GM12878 (cell line): ENCODE data around the gene GPRC5B. TPM values are rescaled to one million over a fixed set of nuclear protein-coding genes. Genes with fewer than 3 reads are reported as not detected.

Source experiments
- ATAC-seq: fragments of 200-7000 bp; cut with Tn5 transposase; 3 replicates; pipeline ENCODE4 v1.9.1; 2020; ENCODE audit warnings: mild to moderate bottlenecking, moderate library complexity
- BruUV-seq: library from RNA; stranded (reverse); fragments of 400-500 nt; replicated peaks from 2 replicates; lab custom pipeline; 2021; lab: Mats Ljungman, UMichigan
- CTCF ChIA-PET: fragments of 300-600 bp; sonication (Branson Sonifier 250); formaldehyde crosslinking; extraction: SDS; loops from one replicate; lab custom pipeline; 2021; ENCODE audit warnings: inconsistent platforms; lab: Yijun Ruan, JAX
- POLR2A ChIA-PET: fragments of 350-600 bp; formaldehyde crosslinking; extraction: SDS; loops from one replicate; lab custom pipeline; 2021; ENCODE audit warnings: inconsistent platforms; lab: Charles Lee
- RAD21 ChIA-PET: fragments of 300-600 bp; sonication (Branson Sonifier 250); formaldehyde crosslinking; loops from one replicate; lab custom pipeline; 2023; ENCODE audit warnings: antibody characterized with exemption; ENCODE audit not compliant: unreplicated experiment; lab: Charles Lee
- SMC1A ChIA-PET: fragments of 300-600 bp; sonication (Branson Sonifier 250); formaldehyde crosslinking; loops from one replicate; lab custom pipeline; 2023; ENCODE audit not compliant: unreplicated experiment, uncharacterized antibody; lab: Charles Lee
- DNase-seq: peaks from one replicate; pipeline ENCODE4 v3.0.0-alpha.2; 2011; ENCODE audit warnings: low read depth, low spot score
- FAIRE-seq: peaks from 3 replicates; lab custom pipeline; 2011; peaks lifted over from hg19 to GRCh38; lab: Jason Lieb, UNC
- H2AFZ ChIP-seq: 2 replicates; pipeline ENCODE4 v1.6.0; 2011; ENCODE audit warnings: low read depth, low read length, control low read depth; ENCODE audit not compliant: control insufficient read depth
- H3K27ac ChIP-seq: 2 replicates; pipeline ENCODE4 v1.5.1; 2011; ENCODE audit warnings: control low read depth; ENCODE audit not compliant: control insufficient read depth, insufficient read depth
- H3K27me3 ChIP-seq, 2 experiments: replicated peaks in 1 of 2; 2 replicates each; pipeline versions ENCODE4 v1.6.0 to v1.6.1; 2011; ENCODE audit warnings: low read length in 1 of 2; ENCODE audit not compliant: control insufficient read depth in 2 of 2, insufficient read depth in 2 of 2
- H3K36me3 ChIP-seq, 2 experiments: 2 replicates each; pipeline ENCODE4 v1.5.1; 2011; ENCODE audit warnings: low read length in 1 of 2; ENCODE audit not compliant: control insufficient read depth in 2 of 2, insufficient read depth in 2 of 2
- H3K4me1 ChIP-seq: 2 replicates; pipeline ENCODE4 v1.6.1; 2011; ENCODE audit warnings: mild to moderate bottlenecking, low read length, moderate library complexity, mixed read lengths; ENCODE audit not compliant: control insufficient read depth, insufficient read depth
- H3K4me2 ChIP-seq: 2 replicates; pipeline ENCODE4 v1.6.0; 2011; ENCODE audit warnings: control low read depth; ENCODE audit not compliant: control insufficient read depth, insufficient read depth
- H3K4me3 ChIP-seq: fragments of 200-600 bp; sonication (generic); 2 replicates; pipeline ENCODE4 v1.5.1; 2016
- H3K79me2 ChIP-seq: 2 replicates; pipeline ENCODE4 v1.6.0; 2011; ENCODE audit warnings: low read length; ENCODE audit not compliant: control insufficient read depth, insufficient read depth
- H3K9ac ChIP-seq: 2 replicates; pipeline ENCODE4 v1.8.0; 2011; ENCODE audit warnings: low read length, control low read depth, mixed read lengths; ENCODE audit not compliant: control insufficient read depth, insufficient read depth
- H3K9me3 ChIP-seq: replicated peaks from 3 replicates; pipeline ENCODE4 v1.5.1; 2011; ENCODE audit warnings: mild to moderate bottlenecking, low read length; ENCODE audit not compliant: control insufficient read depth, insufficient read depth
- H4K20me1 ChIP-seq: 2 replicates; pipeline ENCODE4 v1.6.0; 2011; ENCODE audit not compliant: control insufficient read depth, insufficient read depth
- FOS ChIP-seq: IDR thresholded peaks from 3 replicates; pipeline ENCODE4 v1.6.1; 2011; ENCODE audit warnings: borderline replicate concordance; ENCODE audit not compliant: insufficient read length; ENCODE audit errors: extremely low read depth
- GATAD2B ChIP-seq: fragments of 450-650 bp; conservative IDR thresholded peaks from 2 replicates; pipeline ENCODE4 v1.6.1; 2017; ENCODE audit warnings: low read depth, mild to moderate bottlenecking, moderate library complexity
- IRF4 ChIP-seq: IDR thresholded peaks from 2 replicates; pipeline ENCODE4 v1.6.1; 2011; ENCODE audit warnings: low read depth, low read length
- KDM1A ChIP-seq: fragments of 200-600 bp; sonication (generic); IDR thresholded peaks from 2 replicates; pipeline ENCODE4 v1.6.1; 2016; ENCODE audit warnings: borderline replicate concordance
- NFIC ChIP-seq: IDR thresholded peaks from 2 replicates; pipeline ENCODE4 v1.6.1; 2012; ENCODE audit warnings: low read depth, mild to moderate bottlenecking, inconsistent platforms, low read length, moderate library complexity
- NR2C1 ChIP-seq: fragments of 450-650 bp; IDR thresholded peaks from 2 replicates; pipeline ENCODE4 v1.6.1; 2017; ENCODE audit warnings: antibody characterized with exemption, mild to moderate bottlenecking, moderate library complexity
- PAX5 ChIP-seq: IDR thresholded peaks from 2 replicates; pipeline ENCODE4 v1.6.1; 2011; ENCODE audit warnings: low read depth, low read length, borderline replicate concordance
- RELA ChIP-seq: fragments of 450-650 bp; IDR thresholded peaks from 2 replicates; pipeline ENCODE4 v1.8.0; 2014; ENCODE audit warnings: borderline replicate concordance; ENCODE audit not compliant: partially characterized antibody
- SREBF1 ChIP-seq: IDR thresholded peaks from 2 replicates; pipeline ENCODE4 v1.6.1; 2012; ENCODE audit warnings: mild to moderate bottlenecking, low read length
- TBL1XR1 ChIP-seq: IDR thresholded peaks from 2 replicates; pipeline ENCODE4 v1.6.1; 2012; ENCODE audit warnings: low read depth, low read length, improper control_type of control experiment
- WGBS: methylation state at CpG from one replicate; pipeline ENCODE4 v1.1.6; 2016; ENCODE audit warnings: low lambda C conversion rate; ENCODE audit not compliant: insufficient replicate concordance, insufficient coverage; ENCODE audit errors: missing lambda C conversion rate; 5-methylcytosine and 5-hydroxymethylcytosine counted together
- in situ Hi-C: fragments of 300-500 bp; cut with MboI; formaldehyde crosslinking; loops from 9 replicates; pipeline ENCODE4 v1.14.3; 2018; ENCODE audit warnings: mixed read lengths
- intact Hi-C: fragments of 100-400 bp; cut with micrococcal nuclease; formaldehyde crosslinking; loops from one replicate; pipeline ENCODE4 v1.14.2; 2022; ENCODE audit not compliant: unreplicated experiment
- polyA plus RNA-seq, 11 experiments: library from polyadenylated mRNA; depleted of rRNA in 4 of 11; unstranded in 6 of 11; stranded (reverse) in 5 of 11; fragments of >200 nt; fragmentation: Nextera tagmentation in 4 of 11; fragmentation: Illumina TruSeq in 1 of 11; extraction: Ambion mirVana in 4 of 11; extraction: Trizol in 1 of 11; gene quantifications; 1 replicate in 1 of 11; 2 replicates in 10 of 11; pipeline versions ENCODE4 v1.2.1 to v1.2.3, GENCODE V29; 2011 to 2016; ENCODE audit warnings: inconsistent platforms in 2 of 11, missing spikeins in 2 of 11, low read depth in 1 of 11
- total RNA-seq, 4 experiments: library from RNA; depleted of rRNA in 3 of 4; stranded (reverse); fragments of >200 nt in 3 of 4; fragmentation: Illumina TruSeq in 1 of 4; extraction: Trizol in 1 of 4; gene quantifications; 2 replicates each; pipeline versions ENCODE4 v1.2.1 to v1.2.3, GENCODE V29; 2013 to 2021
- TF ChIP-seq, protein P1 (sequence below): fragments of 450-650 bp; IDR thresholded peaks from 2 replicates; pipeline ENCODE4 v1.6.1; 2018; ENCODE audit warnings: borderline replicate concordance, mild to moderate bottlenecking; ENCODE audit not compliant: partially characterized antibody

The GPRC5B gene
- total and polyA plus RNA-seq, 10 of the 15 experiments (the other 5 are each of a cell fraction or from before 2014, with no cell fraction given), result 0.01 to 0.42 (median 0.15) TPM; not detected in 2

DNA sequence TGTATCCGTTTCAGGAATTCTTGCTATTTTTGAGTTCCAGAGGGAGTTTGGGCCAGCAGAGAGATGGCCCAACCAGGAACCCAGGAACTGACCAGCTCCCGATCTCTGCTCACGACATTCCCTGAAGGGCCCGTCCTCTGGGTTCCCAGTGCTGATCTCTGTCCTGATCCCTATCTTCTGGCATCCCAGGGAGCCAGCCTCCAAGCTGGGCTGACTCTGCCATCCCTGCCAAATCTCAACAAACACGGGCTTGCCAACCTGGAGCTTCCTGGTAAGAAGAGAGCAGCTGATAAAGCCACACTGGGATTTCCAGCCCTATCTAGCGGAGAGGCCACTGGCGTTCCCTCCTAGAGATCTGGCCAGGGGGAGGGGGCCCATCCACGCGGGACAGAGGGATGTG, 16.2 kb downstream of the GPRC5B start (continued):
- TF ChIP-seq IRF4 (no peak), KDM1A (no peak), TBL1XR1 (no peak), SREBF1 (no peak), PAX5 (no peak), NR2C1 (no peak)
- TF ChIP-seq, protein P1, sequence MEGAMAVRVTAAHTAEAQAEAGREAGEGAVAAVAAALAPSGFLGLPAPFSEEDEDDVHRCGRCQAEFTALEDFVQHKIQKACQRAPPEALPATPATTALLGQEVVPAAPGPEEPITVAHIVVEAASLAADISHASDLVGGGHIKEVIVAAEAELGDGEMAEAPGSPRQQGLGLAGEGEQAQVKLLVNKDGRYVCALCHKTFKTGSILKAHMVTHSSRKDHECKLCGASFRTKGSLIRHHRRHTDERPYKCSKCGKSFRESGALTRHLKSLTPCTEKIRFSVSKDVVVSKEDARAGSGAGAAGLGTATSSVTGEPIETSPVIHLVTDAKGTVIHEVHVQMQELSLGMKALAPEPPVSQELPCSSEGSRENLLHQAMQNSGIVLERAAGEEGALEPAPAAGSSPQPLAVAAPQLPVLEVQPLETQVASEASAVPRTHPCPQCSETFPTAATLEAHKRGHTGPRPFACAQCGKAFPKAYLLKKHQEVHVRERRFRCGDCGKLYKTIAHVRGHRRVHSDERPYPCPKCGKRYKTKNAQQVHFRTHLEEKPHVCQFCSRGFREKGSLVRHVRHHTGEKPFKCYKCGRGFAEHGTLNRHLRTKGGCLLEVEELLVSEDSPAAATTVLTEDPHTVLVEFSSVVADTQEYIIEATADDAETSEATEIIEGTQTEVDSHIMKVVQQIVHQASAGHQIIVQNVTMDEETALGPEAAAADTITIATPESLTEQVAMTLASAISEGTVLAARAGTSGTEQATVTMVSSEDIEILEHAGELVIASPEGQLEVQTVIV, result no peak

DNA sequence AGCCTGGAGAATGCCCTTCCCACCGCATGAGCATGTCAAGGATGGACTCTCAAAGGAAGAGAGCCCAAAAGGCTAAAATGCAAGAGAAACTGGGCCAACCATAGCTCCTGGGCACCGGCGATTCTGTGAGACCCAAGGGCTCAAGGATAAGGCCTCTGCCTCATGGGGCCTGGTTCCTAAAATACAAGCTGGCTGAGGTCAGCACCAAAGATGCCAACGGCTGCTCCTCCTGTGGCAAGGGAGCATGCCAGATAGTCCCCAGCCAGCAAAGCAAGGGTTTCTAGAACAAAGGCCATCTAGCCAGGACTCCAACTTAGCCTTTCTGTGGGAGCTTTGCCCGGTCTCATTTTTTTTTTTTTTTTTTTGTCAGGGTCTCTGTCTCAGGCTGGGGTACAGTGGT, 20.1 kb downstream of the GPRC5B start:
- ChIA-PET RAD21 (interaction anchor here (1.2 kb wide), 1 partner anchor 15 kb away, joined by 3 read pairs; no protein-coding TSS in a partner anchor), SMC1A (interaction anchor here (0.9 kb wide), 1 partner anchor 302 kb away, joined by 3 read pairs; no protein-coding TSS in a partner anchor)
- Histone ChIP-seq H4K20me1 (no peaks in the 10 kb centered on the region), H3K36me3 (no peaks in the 10 kb centered on the region), H2AFZ (no peak overlapping the region), H3K9ac (no peak overlapping the region), H3K27ac (no peak overlapping the region), H3K9me3 (no peaks in the 10 kb centered on the region), H3K4me3 (no peak overlapping the region), H3K4me2 (no peak overlapping the region)
- FAIRE-seq (no peak), ATAC-seq (no peak), DNase-seq (no peak)
- in situ Hi-C loops (no loop called here), intact Hi-C loops (no loop called here)
- 37% methylated on average over 4 of the region's 5 CpGs for WGBS
- TF ChIP-seq RELA (no peak), GATAD2B (no peak), FOS (no peak), NFIC (no peak)
- TF ChIP-seq, all 136 proteins: peak for 0
- CTCF ChIA-PET, result interaction anchor here (0.6 to 1.4 kb wide), 2 partner anchors 22 to 43 kb away, joined by 3 read pairs; no protein-coding TSS in a partner anchor
- BruUV-seq, result no TSS peak
- no peaks in the 10 kb centered on the region for H3K27me3 ChIP-seq
- H3K79me2 ChIP-seq, result no peaks in the 10 kb centered on the region
- no peaks in the 10 kb centered on the region for H3K4me1 ChIP-seq
- POLR2A ChIA-PET, result interaction anchor here (0.7 kb wide), 1 partner anchor 270 kb away, joined by 5 read pairs; no protein-coding TSS in a partner anchor
